Measurements from ENCODE around the gene NCOR1.
A peak's percentile ranks its signal among the peaks of the same experiment; 100 is the strongest.
"Not testable (repeated sequence)": the region's sequence is repeated elsewhere in the genome, so short reads cannot be mapped to it uniquely, and the experiment has no call there.

Gene NCOR1

DNA sequence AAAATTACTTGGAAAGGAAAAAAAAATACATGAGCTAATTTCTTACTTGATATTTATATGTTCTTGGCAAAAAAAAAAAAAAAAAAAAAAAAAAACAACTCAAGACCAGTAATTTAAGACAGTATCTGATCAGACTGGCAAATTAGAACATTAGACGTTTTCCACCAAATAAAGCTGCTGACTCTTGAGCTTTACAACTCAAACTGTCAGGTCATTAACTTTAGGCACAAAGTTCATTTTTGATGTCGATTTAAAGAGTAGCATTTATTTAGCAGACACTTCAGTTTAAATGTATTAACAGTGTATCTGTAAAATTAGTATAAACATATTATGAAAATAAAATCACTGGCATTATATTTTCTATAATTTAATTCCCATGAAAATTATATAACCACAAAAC is 66.7 kb downstream of the NCOR1 start:
- DNase-seq (ENCODE audit: low spot score): no peak

DNA sequence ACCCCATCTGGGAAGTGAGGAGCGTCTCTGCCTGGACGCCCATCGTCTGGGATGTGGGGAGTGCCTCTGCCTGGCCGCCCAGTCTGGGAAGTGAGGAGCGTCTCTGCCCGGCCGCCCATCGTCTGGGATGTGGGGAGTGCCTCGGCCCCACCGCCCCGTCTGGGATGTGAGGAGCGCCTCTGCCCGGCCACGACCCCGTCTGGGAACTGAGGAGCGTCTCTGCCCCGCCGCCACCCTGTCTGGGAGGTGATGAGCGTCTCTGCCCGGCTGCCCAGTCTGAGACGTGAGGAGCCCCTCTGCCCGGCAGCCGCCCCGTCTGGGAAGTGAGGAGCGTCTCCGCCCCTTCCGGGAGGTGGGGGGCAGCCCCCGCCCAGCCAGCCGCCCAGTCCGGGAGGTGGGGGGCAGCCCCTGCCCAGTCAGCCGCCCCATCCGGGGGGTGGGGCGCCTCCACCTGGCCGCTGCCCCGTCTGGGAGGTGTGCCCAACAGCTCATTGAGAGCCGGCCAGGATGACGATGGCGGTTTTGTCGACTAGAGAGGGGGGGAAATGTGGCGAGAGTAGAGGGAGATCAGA is 69.9 kb downstream of the NCOR1 start:
- not testable (repeated sequence) for DNase-seq (ENCODE audit: low spot score)

DNA sequence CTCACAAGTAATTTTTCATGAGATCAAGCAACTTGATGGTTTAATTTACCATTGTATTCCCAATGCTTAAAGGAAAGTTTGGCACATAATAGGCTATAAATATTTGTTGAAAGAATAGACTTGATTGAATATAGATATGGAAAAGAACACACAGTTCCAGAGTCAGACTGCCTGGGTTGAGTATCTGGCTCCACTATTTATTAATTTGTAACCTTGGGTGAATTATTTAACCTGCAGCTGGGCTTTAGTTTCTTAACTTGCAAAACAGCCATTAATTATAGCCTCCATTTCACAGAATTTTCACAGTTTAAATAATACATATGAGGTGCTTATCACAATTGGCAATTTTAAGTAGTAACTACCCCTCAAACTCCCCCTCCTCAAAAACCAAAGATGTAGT is 73.6 kb downstream of the NCOR1 start:
- no peak for DNase-seq (ENCODE audit: low spot score)

DNA sequence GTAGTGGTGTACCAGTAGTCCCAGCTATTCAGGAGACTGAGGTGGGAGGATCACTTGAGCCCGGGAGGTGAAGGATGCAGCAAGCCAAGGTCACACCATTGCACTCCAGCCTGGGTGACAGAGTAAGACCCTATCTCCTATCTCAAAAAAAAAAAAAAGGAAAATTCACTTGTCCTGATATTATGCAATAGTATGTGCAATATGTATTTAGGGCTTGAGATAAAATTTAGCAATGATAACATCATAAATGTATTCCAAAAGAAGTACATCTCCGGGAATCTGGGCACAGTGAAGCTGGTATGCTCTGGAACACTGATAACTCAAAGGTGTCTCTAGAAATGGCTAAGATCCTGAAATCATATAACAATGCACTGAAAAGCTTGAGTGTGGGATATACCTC is 74.5 kb downstream of the NCOR1 start:
- DNase-seq (ENCODE audit: low spot score): no peak

DNA sequence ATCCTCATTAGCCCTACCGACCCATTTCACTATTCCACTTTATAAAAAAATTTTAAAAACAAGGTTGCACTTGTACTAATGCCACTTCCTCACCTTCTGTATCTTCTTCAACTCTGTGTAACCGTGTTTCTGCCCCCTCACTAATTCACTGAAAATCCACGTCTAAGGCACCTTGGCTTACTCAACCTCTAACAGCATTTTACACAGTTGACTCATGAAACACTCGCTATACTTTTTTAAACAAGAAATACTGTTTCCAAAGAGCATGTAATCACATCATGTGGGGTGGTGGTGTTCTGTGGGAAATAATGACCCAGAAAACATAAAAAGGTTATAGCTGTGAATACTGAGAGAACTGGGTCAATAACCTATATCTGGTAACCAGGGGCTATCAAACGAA is 79.9 kb downstream of the NCOR1 start:
- DNase-seq (ENCODE audit: low spot score): no peak

DNA sequence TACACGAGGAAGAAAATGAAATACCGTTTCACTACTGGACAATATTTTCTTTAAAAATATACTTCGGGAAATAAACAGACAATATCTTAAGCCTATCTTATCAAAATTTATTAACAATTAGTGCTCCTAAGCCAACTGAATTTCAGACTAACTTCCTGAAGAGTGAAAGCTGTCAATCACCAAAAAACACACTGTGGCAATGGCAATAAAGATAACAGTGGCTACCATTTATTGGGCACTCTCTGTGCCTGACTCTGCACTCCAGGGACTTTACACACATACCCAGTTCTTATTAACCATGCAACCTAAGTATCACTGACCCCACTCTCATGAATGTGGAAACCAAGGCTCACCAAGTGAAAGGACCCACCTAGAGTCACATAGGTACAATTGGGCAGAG is 83.7 kb downstream of the NCOR1 start:
- DNase-seq (ENCODE audit: low spot score): no peak

DNA sequence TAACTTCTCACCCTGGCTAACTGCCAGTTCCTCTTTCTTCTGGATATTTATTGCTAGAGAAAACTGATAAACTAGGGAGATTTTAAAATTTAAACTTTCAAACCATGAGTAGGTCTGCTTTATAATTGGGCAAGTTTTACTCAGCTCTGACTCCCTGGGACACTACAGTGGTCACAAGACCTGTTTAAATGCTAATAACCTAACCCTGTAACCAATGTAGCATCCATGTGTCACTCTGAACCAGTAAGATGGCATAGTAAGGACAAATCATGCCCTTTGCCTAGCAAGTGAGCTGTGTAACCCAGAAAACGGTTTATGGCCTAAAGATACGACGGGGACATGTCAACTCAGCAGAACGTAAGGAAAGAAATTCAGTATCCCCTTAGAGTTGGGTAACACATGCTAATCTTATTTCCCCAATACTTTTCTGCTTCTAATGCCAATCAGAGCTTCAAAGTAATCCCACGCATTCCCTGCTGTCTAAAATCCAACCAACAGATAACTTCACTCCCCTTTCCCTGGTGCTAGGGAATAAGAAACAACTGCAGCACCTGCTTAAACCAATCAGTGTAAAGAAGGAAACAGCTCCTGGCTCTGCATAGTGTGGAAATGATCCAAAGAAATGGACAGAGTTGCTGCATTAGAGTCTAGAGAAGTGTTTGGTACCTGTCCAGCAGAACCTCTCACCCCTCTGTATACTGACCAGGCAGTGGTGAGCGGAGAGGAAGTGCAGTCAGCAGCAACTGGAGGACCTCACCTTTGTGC is 85.7 kb downstream of the NCOR1 start:
- no peak for DNase-seq (ENCODE audit: low spot score)

DNA sequence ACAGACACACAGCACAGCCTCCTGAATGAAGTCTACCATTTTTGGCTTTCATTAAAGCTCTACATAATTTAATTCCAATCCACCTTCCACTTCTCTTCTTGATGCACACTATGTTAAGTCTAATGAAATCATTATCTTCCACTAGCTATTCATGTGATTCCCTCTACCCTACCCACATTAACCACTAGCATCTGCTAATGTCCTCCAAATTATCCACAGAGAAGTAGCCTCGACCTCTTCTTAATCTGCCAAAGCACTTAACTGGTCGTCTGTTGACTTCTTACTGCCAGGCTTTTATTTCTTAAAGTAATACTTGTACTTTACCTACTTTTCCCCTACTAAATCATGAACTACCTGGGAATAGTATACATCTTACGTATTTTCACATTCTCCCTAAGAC is 91.8 kb downstream of the NCOR1 start:
- DNase-seq (ENCODE audit: low spot score): no peak

DNA sequence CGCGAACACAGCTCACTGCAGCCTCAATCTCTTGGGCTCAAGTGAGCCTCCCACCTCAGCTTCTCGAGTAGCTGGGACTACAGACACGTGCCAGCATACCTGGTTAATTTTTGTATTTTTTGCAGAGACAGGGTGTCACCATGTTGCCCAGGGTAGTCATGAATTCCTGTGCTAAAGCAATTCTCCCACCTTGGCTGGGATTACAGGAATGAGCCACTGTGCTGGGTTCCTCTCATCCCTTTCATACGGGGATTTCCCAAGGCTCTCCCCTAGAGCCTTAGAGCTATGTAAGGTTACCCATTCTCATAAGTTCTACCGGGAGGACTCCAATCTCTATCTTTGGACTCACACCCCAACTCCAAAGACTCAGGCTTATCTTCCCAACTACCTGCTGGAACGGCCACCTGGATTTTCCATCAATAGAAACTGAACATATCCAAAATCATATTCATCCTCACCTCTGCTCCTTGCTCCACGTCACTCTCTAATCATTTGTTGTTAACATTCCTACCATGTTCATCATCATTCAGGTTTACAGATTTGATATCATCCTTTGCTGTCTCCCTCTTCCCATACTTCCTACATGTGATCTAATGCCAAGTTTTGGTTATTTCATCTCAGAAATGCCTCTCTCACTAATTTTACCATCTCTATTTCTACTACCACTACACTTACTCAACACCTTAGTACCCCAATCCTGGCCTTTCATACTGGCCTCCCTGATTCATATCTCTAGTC is 92.5 kb downstream of the NCOR1 start:
- DNase-seq (ENCODE audit: low spot score): no peak

DNA sequence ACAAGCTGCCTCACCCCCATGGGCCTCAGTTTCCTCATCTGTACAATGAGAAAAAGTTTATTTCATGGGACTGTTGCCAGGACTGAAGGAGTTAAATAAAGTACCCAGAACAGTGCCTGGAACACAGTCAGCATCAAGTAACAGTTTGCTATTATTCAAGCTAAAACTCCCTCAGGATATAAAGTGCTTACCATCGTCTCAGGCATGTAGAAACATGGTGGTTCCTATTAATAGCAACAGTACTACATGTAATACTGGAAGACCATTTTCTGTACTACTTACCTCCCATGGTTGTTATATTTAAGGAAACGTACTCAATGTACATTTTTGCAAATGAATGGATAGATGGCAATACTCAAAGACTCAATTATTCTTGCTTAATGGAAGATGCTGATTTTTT is 93.4 kb downstream of the NCOR1 start:
- no peak for DNase-seq (ENCODE audit: low spot score)

DNA sequence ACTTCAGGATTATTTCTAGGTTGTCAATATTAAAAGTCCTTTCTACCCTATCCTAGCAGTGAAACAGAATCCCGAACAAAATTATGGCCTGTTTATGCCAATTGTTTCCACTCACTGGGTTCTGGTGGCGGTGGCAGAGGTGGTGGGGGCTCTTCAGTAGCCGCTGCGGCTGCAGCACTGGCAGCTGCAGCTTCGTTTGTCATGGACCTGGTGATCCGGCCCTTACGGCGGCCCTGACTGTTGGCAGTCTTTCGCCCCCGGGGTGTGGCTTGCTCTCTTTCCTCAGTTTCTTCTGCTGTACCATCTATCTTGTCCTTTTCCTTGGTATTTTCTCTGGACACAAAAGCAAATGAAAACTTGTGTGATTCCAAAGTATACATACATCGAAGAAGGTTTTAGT is 94.4 kb downstream of the NCOR1 start:
- DNase-seq (ENCODE audit: low spot score): no peak

DNA sequence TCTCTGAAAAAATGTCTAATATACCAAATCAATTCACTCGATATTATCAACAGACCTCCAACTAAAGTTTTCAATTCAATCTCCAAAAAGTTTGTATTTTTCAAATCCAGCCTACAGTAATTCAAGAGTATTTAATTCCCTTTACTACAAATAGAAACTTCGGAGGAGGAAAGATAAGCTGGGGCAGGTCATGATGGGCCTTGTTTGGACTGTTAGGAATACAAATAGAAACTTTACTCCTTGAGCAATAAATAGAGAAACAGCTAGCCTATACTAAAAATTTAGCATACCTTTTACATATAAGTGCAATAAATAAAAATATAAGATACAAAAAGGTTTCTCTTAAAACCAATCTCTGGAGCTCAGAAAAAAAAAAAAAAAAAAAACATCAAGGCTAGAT is 98.2 kb downstream of the NCOR1 start:
- no peak for DNase-seq (ENCODE audit: low spot score)

DNA sequence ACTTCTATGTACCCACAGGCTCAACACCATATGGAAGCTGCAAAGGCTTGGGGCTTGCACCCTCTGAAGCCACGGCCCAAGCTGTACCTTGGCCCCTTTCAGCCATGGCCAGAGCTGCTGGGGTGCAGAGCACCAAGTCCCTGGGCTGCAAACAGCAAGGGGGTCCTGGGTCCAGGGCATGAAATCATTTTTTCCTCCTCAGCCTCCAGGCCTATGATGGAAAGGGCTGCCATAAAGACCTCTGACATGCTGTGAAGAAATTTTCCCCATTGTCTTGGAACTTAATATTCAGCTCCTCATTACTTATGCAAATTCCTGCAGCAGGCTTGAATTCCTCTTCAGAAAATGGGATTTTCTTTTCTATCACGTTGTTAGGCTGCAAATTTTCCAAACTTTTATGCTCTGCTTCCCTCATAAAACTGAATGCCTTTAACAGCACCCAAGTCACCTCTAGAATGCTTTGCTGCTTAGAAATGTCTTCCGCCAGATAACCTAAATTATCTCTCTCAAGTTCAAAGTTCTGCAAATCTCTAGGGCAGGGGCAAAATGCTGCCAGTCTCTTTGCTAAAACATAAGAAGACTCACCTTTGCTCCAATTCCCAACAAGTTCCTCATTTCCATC is 100.1 kb downstream of the NCOR1 start:
- DNase-seq (ENCODE audit: low spot score): not testable (repeated sequence)

DNA sequence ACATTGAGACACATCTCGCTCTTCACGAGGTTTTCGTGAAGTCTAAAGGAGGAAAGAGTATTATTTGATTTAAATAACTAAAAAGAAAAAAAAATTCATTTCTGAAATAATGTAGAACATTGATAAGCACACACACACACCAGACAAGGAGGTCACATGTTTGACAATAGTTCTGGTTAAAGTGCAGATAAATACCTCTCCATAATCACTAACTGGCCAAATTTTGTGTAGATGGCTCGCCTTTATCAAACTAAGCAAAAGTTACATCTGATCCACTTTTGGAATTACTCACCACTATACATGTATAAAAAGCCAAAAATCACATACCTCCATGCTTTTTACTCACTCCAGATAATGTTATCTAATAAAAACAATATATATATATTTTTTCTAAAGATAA is 106.5 kb downstream of the NCOR1 start:
- no peak for DNase-seq (ENCODE audit: low spot score)

DNA sequence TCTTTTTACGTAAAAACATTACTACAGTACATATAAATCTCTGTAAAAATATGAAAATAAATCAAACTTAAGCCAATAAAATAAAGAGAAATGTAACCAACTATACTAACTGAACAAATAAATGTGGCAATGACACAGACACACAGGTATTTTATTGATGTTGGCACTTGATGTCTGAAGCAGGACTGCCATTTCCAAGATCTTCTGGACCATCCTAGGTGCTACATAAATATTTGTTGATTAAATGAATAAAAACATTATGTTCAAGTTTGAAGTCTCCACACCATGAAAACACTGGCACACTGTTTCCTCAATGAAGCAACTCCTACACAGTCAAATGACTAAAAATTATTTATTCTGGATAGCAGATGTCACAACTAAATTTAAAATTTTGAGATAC is 106.9 kb downstream of the NCOR1 start:
- DNase-seq (ENCODE audit: low spot score): no peak

DNA sequence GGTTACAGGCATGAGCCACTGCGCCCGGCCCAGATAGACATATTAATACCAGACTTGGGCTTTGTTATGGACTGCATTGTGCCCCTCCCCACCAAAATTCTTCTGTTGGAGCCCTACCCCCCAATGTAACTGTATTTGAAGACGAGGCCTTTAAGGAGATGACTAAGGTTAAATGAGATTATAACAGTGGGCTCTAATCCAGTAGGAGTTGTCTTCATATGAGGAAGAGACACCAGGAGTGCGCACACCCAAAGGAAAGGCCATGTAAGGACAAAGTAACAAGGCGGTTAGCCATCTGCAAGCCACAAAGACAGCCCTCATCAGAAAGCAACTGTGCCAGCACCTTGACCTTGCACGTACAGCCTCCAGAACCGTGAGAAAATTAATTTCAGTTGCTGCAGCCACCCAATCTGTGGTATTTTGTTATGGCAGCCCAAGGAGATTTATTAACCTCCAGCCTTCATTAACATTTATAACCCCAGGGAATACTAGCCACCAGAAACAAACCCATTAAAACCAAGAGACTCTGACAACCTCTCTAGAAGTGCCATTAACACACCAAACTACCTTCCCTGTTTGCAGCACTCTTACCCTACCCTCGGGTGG is 108.1 kb downstream of the NCOR1 start:
- no peak for DNase-seq (ENCODE audit: low spot score)

DNA sequence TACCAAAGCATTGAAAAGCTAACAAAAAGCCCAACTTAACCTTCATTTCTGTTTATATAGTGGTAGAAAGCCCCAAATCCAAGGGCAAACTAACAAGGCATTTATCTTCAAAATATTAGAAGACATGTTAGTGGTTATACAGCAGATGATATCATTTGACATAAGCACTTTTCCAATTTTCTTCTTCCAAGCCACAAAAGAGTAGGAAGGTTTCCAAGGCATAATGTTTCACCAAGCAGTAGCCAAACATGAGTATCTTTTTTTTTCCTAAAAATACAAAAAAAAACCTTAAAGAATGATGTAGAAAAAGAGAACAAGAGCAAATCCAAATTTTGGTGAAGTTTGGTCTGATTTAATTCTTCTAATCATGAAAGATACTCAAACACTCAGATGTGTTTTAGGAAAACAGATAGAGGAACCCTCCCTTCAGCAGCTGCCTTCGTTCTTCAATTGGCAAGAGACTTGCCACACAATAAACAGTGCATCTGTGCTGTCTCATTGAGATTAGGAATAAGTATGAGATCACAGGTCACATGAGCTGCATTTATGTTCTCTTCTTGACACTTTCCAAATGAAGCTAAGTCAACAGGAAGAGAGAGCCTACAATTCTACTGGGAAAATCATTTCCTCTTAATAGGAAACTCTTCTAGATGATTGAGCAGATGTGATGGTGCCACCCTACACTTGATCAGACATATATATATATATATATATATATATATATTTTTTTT is 109.0 kb downstream of the NCOR1 start:
- peak; percentile 28 for DNase-seq (ENCODE audit: low spot score)

DNA sequence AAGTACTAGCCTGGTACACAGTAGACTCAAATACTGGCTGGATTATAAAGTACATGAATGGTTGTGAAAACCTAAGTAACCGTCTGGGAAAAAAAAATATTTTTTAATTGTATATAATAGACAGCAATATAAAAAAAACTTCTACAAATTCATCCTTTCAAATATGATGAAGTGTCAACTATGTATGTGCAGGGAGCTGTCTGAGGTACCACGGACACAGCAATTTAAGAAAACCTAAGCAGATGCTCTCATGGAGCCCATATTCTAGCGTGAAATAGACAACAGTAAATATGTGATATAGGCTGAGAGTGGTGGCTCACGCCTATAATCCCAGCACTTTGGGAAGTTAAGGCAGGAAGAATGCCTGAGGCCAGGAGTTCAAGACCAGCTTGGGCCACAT is 111.1 kb downstream of the NCOR1 start:
- DNase-seq (ENCODE audit: low spot score): no peak

DNA sequence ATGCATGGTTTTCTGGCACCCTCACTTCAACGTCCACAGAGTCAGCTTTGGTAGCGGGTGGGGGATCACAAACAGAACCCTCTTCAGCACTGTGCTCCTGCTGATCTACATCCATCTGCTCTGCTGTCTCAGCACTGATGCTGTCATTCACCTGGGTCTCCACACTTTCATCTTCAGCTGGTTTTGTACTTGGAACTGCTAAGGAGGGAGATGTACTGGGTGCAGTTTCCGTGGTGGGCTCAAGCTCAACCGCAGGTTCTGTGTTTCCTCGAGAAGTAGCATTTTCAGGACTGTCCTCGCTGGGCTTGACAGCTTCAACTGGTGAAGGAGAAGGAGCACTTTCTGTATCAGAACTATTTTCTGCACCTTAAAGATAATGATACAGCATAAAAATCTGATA is 113.9 kb downstream of the NCOR1 start:
- DNase-seq (ENCODE audit: low spot score): no peak

DNA sequence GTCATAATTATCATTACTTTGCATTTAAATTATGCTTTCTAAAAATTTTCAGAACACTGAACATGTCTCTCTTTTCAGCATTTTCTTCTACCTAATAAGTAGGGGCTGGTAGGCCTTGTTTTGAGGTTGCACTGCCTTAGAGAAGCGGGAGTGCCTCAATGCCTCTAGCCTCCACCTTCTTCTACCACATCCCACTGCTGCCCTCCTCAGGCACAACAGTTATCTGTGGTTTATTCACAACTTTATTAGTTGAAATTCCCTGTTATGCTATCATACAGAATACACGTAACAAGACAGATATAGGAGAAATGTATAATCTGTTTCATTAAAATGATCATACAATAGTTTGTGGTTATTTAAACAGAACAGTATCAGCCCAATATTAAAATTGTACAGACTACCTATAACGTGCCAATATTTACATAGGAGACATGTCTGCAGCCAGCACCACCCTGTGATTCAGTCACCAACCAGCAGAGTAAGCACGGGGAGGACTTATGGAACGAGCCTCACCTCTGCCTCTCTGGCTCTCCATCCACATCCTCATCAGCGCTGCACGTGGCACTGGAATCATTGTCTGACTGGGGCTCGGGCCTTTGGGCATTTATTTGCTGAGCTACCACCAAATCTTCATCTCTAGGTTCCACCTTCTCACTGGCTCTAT is 114.5 kb downstream of the NCOR1 start:
- peak; percentile 31 for DNase-seq (ENCODE audit: low spot score)

DNA sequence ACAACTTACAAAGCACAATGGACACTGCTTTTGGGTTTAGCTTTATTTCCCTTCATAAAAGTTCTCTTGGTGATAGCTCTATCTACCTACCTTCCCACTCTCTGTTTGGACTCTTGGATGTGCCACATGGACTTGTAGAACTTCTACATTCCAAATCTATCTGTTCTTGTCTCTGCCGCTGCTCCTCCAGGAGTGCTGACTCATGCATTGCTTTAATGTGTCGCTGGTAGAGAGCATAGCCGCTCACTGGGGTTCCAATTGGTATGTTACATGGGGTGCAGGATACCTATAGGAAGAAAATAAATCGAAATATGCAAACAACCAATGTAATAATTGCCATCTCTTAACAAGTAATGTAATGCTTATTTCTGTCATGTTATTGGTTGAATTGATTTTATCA is 123.6 kb downstream of the NCOR1 start:
- no peak for DNase-seq (ENCODE audit: low spot score)
